DLD1 (cell line): ENCODE measurements around the gene RAPGEF5.

Experiments
- in situ Hi-C: cut with HindIII; loops from 2 replicates; pipeline ENCODE4 v1.10.0; 2017; ENCODE audit warnings: low sequenced_read_pairs

RAPGEF5 gene

DNA sequence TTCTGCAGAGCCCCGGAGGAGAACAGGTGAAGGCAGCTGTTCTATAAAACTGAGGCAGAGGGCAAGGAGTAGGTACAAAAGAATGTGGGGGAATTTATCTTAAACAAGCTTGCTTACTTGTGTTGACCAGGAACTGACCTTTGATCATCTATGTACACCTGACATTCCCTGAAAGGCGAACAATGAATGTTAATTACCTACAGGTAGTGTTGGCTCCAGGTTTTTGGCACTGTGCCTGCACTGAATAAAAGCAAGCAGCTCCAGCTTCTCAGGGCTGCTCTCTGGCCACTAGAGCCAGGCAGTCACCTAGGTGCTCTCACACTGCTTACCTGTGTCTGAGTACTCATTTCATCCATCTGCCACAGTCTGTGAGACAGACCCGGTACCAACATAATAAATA lies 87.0 kb downstream of the RAPGEF5 start:
- in situ Hi-C loops, result no loop called here

GRCh38 chr7:22268884-22269421 lies 88.0 kb downstream of the RAPGEF5 start:
- in situ Hi-C loops, result no loop called here

GRCh38 chr7:22267930-22268615 lies 88.9 kb downstream of the RAPGEF5 start:
- in situ Hi-C loops, result no loop called here

GRCh38 chr7:22262538-22262937 lies 94.4 kb downstream of the RAPGEF5 start:
- in situ Hi-C loops, result no loop called here

DNA sequence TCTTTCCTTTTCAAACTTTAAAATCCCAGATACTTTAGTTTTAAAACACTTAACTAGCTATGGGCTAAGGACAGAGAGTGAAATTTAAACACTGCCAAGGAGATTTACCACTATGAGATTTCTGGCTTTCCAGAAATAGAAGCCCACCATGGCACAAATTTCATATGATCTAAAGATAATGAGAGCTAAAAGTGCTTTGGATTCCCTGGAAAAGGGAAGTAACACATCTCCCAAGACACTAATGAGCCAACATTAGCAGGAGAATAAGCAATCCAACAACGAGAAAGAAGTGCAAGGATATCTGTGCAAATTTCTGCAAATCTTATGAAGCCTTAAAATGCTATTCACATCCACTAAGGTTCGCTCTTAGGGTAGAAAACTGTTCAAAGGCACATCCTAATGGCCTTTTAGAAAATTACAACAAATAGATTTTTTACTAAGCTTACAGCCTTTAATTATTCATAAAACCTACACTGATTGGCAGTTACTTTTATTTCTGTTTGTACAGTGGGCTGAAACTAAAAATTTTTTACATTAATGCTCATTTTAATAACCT lies 100.3 kb downstream of the RAPGEF5 start:
- in situ Hi-C loops, result loop anchor here (10.0 kb wide), 1 partner anchor 458 kb away; no protein-coding TSS in a partner anchor

DNA sequence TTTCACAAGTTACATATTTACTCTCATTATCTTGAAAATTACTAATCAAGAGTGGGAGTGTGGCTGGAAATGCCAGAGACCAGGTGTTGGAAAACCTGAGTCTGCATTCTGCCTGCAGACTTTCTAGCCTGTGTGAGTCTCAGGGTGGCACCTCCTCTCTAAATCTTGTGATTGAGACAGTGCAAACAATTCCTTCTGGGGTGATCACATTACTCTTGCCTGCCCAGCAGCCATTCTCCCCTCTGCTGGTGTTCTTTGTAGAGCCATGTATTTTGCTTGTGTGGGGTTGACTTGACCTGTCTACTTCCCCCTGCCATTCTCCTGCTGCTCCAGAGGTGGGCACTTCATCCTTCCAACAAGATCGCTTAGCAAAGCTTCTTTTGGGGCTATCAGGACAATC lies 101.1 kb downstream of the RAPGEF5 start:
- in situ Hi-C loops, result loop anchor here (10.0 kb wide), 1 partner anchor 459 kb away; no protein-coding TSS in a partner anchor

GRCh38 chr7:22255342-22255741 lies 101.6 kb downstream of the RAPGEF5 start:
- in situ Hi-C loops, result loop anchor here (10.0 kb wide), 1 partner anchor 459 kb away; no protein-coding TSS in a partner anchor

- in situ Hi-C loops, result loop anchor here (10.0 kb wide), 1 partner anchor 462 kb away; no protein-coding TSS in a partner anchor
Observed at GRCh38 chr7:22252936-22253536, 103.9 kb downstream of the RAPGEF5 start.

- in situ Hi-C loops, result loop anchor here (10.0 kb wide), 1 partner anchor 463 kb away; no protein-coding TSS in a partner anchor
Observed at GRCh38 chr7:22252016-22252415, 104.9 kb downstream of the RAPGEF5 start.

GRCh38 chr7:22251281-22251680 lies 105.7 kb downstream of the RAPGEF5 start:
- in situ Hi-C loops, result loop anchor here (10.0 kb wide), 1 partner anchor 464 kb away; no protein-coding TSS in a partner anchor

DNA sequence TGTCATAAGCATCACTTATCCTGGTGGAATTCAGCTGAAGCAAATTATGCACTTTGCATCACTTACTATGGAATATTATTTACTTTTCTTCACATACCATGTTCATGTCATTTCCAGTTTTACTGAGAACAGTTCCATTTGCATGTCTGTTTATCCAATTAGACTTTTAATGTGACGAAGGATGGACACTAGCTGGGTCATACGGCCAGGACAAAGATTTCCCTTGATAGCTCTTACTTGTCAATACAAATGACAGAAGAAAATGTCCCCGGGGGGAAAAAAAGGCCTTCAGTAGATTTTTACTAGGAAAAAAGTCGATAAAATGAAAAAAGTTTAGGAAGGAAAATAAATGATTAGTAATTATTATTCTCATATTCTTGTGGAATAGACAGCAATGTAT lies 106.6 kb downstream of the RAPGEF5 start:
- in situ Hi-C loops, result loop anchor here (10.0 kb wide), 1 partner anchor 464 kb away; no protein-coding TSS in a partner anchor

GRCh38 chr7:22248111-22248809 lies 108.7 kb downstream of the RAPGEF5 start:
- in situ Hi-C loops, result no loop called here

DNA sequence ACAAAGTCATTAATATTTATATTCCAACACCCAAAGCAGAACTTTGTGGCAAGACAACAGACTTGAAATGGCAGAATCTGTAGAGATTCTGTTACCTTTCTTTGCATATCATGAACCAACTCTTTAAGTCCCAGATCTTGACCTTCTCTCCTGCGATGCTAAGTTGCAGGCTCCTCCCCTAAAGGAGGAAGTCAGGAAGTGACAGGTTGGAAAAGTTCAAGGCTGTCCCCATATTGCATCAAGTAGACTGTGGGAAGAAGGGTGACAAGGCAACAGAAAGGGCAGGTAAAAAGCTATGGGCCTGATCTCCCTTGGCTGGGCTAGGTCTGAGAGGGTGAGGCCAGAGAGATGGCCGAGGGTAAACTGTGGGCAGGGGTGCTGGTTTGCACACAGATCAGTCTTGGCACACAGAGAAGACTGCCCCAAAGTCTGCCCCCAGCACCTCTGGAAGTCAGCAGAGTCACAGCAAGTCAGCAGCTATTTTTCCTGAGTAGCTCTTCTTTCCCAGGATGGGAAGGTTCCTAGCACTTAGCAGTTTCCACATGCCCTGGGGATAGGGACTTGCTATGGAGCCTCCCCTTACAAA lies 115.1 kb downstream of the RAPGEF5 start:
- in situ Hi-C loops, result no loop called here

DNA sequence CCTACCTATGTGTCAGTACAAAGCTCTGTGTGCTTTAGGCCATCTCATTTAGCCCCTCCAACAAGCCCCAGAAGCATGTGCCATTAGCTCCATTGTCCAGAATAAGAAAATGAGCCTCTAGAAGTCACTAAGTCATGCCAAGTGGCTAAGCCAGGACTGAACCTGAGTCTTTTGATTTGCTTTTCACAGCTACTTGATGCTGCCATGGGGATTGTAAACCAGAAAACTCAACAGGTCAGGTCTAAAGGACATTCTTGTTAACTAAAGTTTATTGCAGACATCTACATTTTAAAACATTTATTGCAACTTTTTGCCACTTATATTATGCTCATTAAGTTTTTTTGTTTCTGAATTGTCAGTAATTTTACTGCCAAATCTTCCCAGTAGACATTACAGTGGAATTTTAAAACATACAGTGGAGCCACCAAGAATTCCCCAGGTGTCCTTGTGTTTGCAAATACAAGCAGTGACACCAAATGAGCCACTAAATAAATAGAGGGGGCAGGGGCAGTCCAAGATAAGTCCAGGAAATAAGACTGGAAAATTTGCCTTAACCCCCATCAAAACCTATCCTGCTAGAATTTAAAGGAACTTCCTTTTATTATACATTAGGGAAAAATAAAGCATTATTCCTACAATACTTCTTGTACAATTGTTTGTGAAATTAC lies 115.9 kb downstream of the RAPGEF5 start:
- in situ Hi-C loops, result no loop called here

DNA sequence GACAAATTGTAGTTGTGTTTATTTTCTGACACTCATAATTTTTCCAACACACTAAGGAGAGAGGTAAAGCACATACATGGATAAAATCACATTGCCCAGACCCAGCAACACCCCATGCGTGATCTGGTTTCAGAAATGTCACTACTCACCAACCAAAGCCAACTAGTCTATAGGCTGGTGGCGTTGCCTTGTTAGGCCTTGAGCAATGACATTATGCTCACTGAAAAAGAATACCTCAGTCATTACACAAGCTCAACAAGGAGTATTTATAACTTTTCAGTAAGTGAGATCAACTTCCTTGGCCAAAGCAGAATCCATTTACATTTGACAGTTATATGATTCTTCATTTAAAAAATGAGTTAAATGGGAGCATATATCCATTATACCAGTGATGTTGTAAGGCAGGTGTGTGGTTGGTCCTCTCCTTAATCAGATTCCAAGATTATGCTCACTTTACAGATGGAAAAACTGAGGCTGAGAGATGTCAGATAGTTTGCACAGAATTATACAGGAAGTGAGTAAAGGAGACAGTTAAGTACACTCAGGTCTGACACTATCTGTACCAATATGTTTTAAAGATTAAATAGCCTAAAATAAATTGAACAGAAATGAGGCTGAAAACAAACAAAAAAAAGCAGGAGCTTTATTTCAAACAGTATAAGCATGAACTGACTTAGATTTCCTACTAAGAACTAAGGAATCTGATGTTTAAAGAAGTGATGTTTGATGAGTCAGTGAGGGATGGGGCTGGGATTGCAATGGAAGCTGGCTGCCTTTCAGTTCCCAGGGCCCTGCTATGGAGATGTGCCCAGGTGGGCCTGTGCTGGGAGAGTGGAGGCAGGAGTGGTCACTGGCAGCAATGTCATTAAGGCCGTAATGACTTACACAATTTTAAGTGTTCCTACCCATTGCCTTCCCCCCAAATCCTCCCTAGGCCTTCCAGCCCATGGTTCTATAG lies 118.3 kb downstream of the RAPGEF5 start:
- in situ Hi-C loops, result no loop called here

GRCh38 chr7:22235134-22235533 lies 121.8 kb downstream of the RAPGEF5 start:
- in situ Hi-C loops, result no loop called here

GRCh38 chr7:22234227-22234626 lies 122.7 kb downstream of the RAPGEF5 start:
- in situ Hi-C loops, result no loop called here

DNA sequence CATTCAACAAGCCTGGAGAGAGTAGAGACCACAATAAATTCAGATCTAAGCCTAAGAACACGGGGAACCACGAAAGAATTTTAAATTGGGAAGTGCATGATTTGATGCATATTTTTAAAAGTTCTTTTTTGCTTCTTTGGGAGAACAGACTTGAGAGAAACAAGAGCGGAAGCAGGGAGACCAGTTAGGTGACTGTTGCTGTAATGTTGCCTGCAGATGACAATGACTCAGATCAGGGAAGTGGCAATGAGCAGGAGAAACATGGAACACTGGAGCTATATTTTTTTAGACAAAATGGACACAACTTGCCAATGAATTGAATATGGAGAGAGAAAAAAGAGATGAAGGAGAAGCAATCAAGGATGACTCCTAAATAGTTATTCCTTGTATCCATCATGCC lies 125.1 kb downstream of the RAPGEF5 start:
- in situ Hi-C loops, result no loop called here

- in situ Hi-C loops, result no loop called here
Observed at GRCh38 chr7:22231141-22231540, 125.8 kb downstream of the RAPGEF5 start.
